Left ventricle myocardium inferior (tissue), 1 donor: Measurements from ENCODE around the gene RNF227. TPM values are rescaled to one million over a fixed set of nuclear protein-coding genes. Genes with fewer than 3 reads are reported as not detected.

Source experiments
- DNase-seq: peaks from one replicate; pipeline ENCODE4 v3.0.0-alpha.2; 2020
- H3K27ac ChIP-seq: fragments of 200-600 bp; replicated peaks from 2 replicates; pipeline ENCODE4 v1.8.0; 2021
- H3K27me3 ChIP-seq: fragments of 200-600 bp; 2 replicates; pipeline ENCODE4 v1.8.0; 2021; ENCODE audit warnings: low read depth
- H3K36me3 ChIP-seq: fragments of 200-600 bp; 2 replicates; pipeline ENCODE4 v1.8.0; 2021
- H3K4me1 ChIP-seq: fragments of 200-600 bp; 2 replicates; pipeline ENCODE4 v1.8.0; 2021
- H3K4me3 ChIP-seq: fragments of 200-600 bp; 2 replicates; pipeline ENCODE4 v1.8.0; 2021; ENCODE audit warnings: mild to moderate bottlenecking, moderate library complexity
- H3K9me3 ChIP-seq: fragments of 200-600 bp; replicated peaks from 2 replicates; pipeline ENCODE4 v1.8.0; 2021
- intact Hi-C: fragments of 100-400 bp; cut with micrococcal nuclease; formaldehyde crosslinking; loops from one replicate; pipeline ENCODE4 v1.11.0; 2022
- total RNA-seq: library from RNA; stranded (reverse); fragmentation: NEBNext Ultra II Directional; extraction: Animal tissue kit (Norgen Biotek cat#: 25700); gene quantifications from one replicate; pipeline ENCODE4 v1.2.1, GENCODE V29; 2021
- TF ChIP-seq, protein P1 (sequence below): fragments of 200-600 bp; IDR thresholded peaks from 2 replicates; pipeline ENCODE4 v1.8.0; 2021; ENCODE audit warnings: antibody characterized with exemption, mild to moderate bottlenecking, borderline replicate concordance
- donor health status: DM: no; HTN: yes; CAD: no; lungs with severe emphysema.

RNF227 gene
- total RNA-seq, 1 donor from 2014 or later, result 1.0 TPM

DNA sequence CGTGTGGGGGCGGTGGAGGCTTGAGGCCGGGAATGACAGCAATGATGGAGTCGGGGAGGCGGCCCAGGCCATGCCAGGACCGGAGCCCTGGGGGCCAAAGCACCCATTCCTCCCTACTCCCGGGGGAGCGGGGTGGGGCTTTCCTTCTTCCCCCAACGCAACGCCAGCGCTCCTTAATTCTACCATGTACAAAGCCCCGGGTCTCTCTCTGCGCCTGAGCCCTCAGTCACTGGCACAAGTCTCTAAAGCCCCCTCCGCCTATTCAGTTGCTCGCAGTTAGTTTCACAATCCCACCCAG lies 245 bp upstream of the RNF227 start:
- Histone ChIP-seq H3K36me3 (peaks cover 8% of the 10 kb centered on the region), H3K4me3 (peak overlapping the region; percentile 78), H3K4me1 (peaks cover 37% of the 10 kb centered on the region), H3K27me3 (no peaks in the 10 kb centered on the region), H3K27ac (peak overlapping the region; percentile 96), H3K9me3 (no peaks in the 10 kb centered on the region)
- TF ChIP-seq, protein P1, sequence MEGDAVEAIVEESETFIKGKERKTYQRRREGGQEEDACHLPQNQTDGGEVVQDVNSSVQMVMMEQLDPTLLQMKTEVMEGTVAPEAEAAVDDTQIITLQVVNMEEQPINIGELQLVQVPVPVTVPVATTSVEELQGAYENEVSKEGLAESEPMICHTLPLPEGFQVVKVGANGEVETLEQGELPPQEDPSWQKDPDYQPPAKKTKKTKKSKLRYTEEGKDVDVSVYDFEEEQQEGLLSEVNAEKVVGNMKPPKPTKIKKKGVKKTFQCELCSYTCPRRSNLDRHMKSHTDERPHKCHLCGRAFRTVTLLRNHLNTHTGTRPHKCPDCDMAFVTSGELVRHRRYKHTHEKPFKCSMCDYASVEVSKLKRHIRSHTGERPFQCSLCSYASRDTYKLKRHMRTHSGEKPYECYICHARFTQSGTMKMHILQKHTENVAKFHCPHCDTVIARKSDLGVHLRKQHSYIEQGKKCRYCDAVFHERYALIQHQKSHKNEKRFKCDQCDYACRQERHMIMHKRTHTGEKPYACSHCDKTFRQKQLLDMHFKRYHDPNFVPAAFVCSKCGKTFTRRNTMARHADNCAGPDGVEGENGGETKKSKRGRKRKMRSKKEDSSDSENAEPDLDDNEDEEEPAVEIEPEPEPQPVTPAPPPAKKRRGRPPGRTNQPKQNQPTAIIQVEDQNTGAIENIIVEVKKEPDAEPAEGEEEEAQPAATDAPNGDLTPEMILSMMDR, result no peak
- no peak for DNase-seq
- intact Hi-C loops, result no loop called here

DNA sequence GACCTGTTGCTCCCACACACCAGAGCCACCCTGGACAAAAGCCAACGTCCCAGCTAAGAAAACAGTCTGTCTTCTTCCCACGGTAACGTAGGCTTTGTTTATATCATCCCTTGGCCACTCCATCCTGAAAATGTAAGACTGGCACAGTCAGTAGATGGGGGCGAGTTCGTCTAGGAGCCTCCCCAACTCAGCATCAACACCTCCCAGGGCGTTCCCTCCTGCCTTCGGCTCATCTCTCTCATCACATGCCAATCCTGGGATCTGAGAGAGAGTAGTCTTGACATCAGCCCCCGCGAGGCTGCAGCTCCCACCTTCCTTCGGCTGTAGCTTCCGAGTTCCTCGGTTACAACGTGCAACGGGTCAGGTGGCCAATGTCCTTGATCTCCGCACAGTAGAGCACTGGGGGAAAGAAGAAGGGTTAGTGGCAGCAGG lies 894 bp downstream of the RNF227 start:
- H3K4me1 ChIP-seq, result peaks cover 37% of the 10 kb centered on the region
- TF ChIP-seq, protein P1, result no peak
- H3K27me3 ChIP-seq, result no peaks in the 10 kb centered on the region
- H3K4me3 ChIP-seq, result peak overlapping the region; percentile 78
- no peaks in the 10 kb centered on the region for H3K9me3 ChIP-seq
- H3K36me3 ChIP-seq, result peaks cover 18% of the 10 kb centered on the region
- intact Hi-C loops, result no loop called here
- peak; percentile 21 for DNase-seq
- H3K27ac ChIP-seq, result peak overlapping the region; percentile 96

DNA sequence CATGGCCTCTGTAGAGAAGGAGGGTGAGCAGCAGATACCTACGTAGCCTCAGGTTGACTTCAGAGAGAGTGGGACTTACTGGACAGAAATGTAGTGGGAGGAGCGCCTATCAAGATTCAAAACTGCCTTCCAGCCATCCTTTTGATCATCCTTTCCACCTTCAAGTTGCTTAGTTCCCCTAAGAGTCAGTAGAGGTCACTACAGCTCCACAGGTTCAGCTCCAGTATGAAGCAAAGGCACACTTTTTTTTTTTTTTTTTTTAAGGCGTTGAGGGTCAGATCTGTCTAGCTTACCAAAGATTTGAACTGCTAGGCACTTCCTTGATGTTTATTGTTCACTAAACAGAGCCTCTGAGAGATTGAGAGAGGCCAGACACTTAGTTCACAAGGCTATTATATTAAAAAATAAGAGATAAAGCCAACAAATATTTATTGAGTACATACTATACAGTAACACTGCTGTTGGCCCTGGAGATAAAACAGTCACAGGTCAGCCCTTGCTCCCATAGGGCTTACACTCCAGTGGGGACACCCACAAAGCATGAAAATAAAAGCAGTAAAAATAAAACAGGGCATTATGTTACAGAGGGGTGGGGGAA lies 3.1 kb downstream of the RNF227 start:
- H3K27ac ChIP-seq, result no peak overlapping the region
- H3K4me1 ChIP-seq, result peaks cover 37% of the 10 kb centered on the region
- no peak for DNase-seq
- TF ChIP-seq, protein P1, result peak; percentile 82
- H3K4me3 ChIP-seq, result no peak overlapping the region
- peaks cover 39% of the 10 kb centered on the region for H3K36me3 ChIP-seq
- intact Hi-C loops, result loop anchor here (5.0 kb wide), 1 partner anchor 74 kb away; no protein-coding TSS in a partner anchor
- H3K9me3 ChIP-seq, result no peaks in the 10 kb centered on the region
- H3K27me3 ChIP-seq, result no peaks in the 10 kb centered on the region

DNA sequence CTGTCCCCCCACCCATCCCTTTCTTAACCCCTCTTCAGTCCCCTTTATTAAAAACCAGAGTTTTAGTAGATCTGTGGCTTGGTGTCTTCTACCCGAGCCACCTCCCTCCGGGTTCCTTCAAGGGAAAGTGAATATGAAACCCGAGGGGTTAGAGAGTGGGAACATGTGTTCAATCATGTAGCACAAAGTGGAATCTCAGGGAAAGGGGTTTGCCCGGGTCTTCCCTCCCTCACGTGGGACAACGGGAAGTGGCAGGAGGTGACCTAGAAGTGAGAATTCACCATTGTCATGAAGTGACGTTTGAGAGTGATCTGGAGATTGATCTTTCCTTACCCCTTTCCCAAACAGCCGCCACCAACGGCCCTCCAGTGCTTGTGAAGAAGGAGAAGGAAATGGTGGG lies 5.0 kb downstream of the RNF227 start:
- intact Hi-C loops, result loop anchor here (5.0 kb wide), 1 partner anchor 76 kb away; no protein-coding TSS in a partner anchor
- no peak for DNase-seq
- no peak overlapping the region for H3K27ac ChIP-seq
- no peaks in the 10 kb centered on the region for H3K27me3 ChIP-seq
- no peak overlapping the region for H3K4me3 ChIP-seq
- peaks cover 26% of the 10 kb centered on the region for H3K4me1 ChIP-seq
- TF ChIP-seq, protein P1, result no peak
- no peaks in the 10 kb centered on the region for H3K9me3 ChIP-seq
- peaks cover 56% of the 10 kb centered on the region for H3K36me3 ChIP-seq

DNA sequence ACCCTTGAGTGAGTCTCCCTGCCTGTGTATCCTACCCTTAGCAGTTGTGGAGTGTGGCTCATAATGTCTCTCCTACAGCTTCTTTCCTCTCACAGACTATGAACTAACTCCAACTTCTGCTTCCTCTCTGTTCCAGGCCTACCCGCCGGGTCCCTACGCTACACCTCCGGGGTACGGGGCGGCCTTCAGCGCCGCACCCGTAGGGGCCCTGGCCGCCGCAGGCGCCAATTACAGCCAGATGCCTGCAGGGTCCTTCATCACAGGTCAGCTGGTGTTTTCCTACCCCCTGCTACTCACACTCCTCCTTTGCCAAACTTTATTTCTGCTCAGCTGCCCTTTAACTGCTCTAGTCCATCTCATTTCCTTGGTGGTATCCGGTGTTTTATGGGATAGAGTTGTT lies 5.4 kb downstream of the RNF227 start:
- Histone ChIP-seq H3K27me3 (no peaks in the 10 kb centered on the region), H3K36me3 (peaks cover 60% of the 10 kb centered on the region), H3K27ac (no peak overlapping the region), H3K4me1 (peaks cover 25% of the 10 kb centered on the region), H3K4me3 (no peak overlapping the region), H3K9me3 (no peaks in the 10 kb centered on the region)
- no peak for DNase-seq
- intact Hi-C loops, result loop anchor here (5.0 kb wide), 1 partner anchor 77 kb away; no protein-coding TSS in a partner anchor
- TF ChIP-seq, protein P1, result no peak
